ENCODE results near the gene TTLL9. TPM values are rescaled to one million over a fixed set of nuclear protein-coding genes. Genes with fewer than 3 reads are reported as not detected.

Gene TTLL9
- total and polyA plus RNA-seq, 7 donors: 0.15 to 1.1 TPM; not detected in 5

DNA sequence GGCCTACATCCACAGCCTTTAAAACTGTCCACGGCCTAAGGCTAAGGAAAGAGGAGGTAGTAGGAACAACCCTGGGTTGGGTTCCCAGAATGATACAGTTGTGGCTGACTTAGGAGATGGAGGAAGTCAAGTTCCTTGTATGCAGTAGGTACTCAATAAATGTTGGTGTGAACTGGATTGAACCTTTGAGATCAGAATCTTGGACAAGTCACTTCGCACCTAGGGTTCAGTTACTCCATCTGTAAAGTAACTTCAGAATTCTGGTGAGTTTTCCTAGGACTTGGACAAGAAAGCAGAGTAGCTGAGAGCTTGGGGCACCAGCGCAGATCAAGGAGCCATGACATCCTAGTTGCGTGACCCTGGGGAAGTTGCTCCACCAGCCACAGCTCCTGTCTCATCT lies 106.6 kb downstream of the TTLL9 start:
- Histone ChIP-seq H3K4me3 (no peak overlapping the region), H3K36me3 (no peaks in the 10 kb centered on the region), H3K27ac (no peak overlapping the region), H3K27me3 (peaks cover 0 to 35% (median 0%) of the 10 kb centered on the region in 3 donors), H3K9me3 (no peaks in the 10 kb centered on the region), H3K4me1 (no peaks in the 10 kb centered on the region)
- no peak for DNase-seq
- intact Hi-C loops (cut with DNase I): no loop called here
- 75 to 92% methylated on average over 4 of the region's 4 CpGs for WGBS, 2 donors
- TF ChIP-seq EP300 (IDR thresholded peaks at IDR 0.05) (no peak), POLR2A (IDR thresholded peaks at IDR 0.05) (no peak), POLR2AphosphoS5 (IDR thresholded peaks at IDR 0.05) (no peak)
- TF ChIP-seq, protein P1, sequence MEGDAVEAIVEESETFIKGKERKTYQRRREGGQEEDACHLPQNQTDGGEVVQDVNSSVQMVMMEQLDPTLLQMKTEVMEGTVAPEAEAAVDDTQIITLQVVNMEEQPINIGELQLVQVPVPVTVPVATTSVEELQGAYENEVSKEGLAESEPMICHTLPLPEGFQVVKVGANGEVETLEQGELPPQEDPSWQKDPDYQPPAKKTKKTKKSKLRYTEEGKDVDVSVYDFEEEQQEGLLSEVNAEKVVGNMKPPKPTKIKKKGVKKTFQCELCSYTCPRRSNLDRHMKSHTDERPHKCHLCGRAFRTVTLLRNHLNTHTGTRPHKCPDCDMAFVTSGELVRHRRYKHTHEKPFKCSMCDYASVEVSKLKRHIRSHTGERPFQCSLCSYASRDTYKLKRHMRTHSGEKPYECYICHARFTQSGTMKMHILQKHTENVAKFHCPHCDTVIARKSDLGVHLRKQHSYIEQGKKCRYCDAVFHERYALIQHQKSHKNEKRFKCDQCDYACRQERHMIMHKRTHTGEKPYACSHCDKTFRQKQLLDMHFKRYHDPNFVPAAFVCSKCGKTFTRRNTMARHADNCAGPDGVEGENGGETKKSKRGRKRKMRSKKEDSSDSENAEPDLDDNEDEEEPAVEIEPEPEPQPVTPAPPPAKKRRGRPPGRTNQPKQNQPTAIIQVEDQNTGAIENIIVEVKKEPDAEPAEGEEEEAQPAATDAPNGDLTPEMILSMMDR (IDR thresholded peaks at IDR 0.05): no peak

DNA sequence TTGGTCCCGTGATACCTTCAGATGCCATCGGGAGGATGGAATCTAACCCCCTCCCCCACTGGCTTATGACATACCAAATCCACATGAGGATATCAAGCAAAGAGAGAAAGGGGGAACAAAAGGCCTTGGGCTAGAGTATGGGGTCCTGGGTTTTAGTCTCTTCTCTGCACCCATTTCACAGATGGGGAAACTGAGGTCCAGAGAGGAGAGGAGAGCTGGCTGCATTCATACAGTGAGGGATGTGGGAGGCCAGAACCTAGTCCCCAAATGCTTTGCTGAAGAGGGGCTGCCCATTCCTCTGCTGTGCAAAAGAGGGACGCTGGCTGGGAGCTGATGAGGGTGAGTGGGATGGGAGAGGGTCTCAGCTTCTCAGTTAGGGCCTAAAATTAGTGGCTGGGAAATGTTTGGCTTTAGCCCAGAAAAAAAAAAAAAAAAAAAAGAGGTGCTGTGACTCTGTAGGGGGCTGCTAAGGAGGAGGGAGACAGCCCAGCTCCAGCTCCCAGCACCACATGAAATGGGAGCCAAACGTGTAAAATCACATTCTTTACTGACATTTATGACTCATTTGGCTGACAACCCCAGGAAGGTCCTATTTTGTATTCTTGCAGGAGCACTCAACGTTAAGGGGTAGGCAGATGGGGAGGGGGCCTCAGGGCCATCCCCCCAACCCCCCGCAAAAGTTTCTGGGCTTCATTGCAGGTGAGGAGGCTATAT lies 109.4 kb downstream of the TTLL9 start:
- H3K27me3 ChIP-seq: peaks cover 0 to 33% (median 0%) of the 10 kb centered on the region in 3 donors
- TF ChIP-seq POLR2AphosphoS5 (IDR thresholded peaks at IDR 0.05): no peak
- no peak for TF ChIP-seq POLR2A (IDR thresholded peaks at IDR 0.05)
- TF ChIP-seq EP300 (IDR thresholded peaks at IDR 0.05): no peak
- TF ChIP-seq, protein P1 (IDR thresholded peaks at IDR 0.05): no peak
- no peak for DNase-seq
- H3K4me3 ChIP-seq: no peak overlapping the region
- no peaks in the 10 kb centered on the region for H3K36me3 ChIP-seq
- WGBS, 2 donors: 52 to 54% methylated on average over 6 of the region's 6 CpGs
- no peak overlapping the region for H3K27ac ChIP-seq
- H3K4me1 ChIP-seq: no peaks in the 10 kb centered on the region
- H3K9me3 ChIP-seq: no peaks in the 10 kb centered on the region
- intact Hi-C loops (cut with DNase I): no loop called here

DNA sequence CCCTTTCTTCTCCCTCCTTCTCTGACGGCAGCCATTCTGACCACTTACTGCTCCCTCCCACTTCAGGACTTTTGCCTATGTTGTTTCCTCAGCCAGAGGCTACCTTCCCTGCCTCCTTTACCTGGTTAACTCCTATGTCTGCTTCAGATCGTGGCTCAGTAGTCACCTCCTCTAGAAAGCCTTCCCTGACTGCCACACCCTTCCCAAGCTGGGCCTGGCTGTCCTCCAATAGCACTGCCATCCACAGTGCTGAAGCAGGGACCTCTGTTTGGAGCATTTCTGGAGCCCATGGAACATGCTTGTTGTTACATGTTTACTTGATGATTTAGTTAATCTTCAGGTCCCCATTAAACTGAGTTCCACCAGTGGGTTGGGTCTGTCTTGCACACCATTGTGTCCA lies 111.3 kb downstream of the TTLL9 start:
- H3K27me3 ChIP-seq: peaks cover 0 to 23% (median 0%) of the 10 kb centered on the region in 3 donors
- TF ChIP-seq, protein P1 (IDR thresholded peaks at IDR 0.05): no peak
- no peak for TF ChIP-seq POLR2AphosphoS5 (IDR thresholded peaks at IDR 0.05)
- TF ChIP-seq EP300 (IDR thresholded peaks at IDR 0.05): no peak
- TF ChIP-seq POLR2A (IDR thresholded peaks at IDR 0.05): no peak
- WGBS, 2 donors: 55 to 74% methylated on average over 2 of the region's 2 CpGs
- H3K9me3 ChIP-seq: no peaks in the 10 kb centered on the region
- DNase-seq: no peak
- H3K27ac ChIP-seq: no peak overlapping the region
- no peaks in the 10 kb centered on the region for H3K4me1 ChIP-seq
- intact Hi-C loops (cut with DNase I): no loop called here
- H3K36me3 ChIP-seq: no peaks in the 10 kb centered on the region
- H3K4me3 ChIP-seq: no peak overlapping the region

DNA sequence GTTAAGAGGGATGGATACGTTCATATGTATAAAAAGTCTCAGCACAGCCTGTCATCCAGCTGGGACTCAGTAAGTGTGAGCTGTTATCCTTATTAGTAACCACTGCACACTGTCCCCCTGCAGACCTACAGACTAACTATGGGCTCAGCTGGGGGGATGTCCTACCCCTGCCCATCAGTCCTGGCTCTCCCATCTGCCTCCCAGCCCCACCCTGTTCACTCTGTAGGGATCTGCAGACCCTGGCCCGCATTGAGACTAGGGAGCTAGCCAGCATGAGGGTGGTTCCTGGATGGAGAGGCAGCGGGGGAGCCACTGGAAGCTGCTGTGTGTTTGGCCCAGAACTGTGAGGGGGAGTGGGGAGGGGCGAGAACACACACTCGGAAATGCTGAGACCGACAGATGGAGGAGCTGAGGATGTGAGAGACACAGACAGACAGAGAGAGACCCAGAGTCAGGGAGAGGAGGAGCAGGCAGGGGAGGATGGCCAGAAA lies 114.6 kb downstream of the TTLL9 start:
- intact Hi-C loops (cut with DNase I): no loop called here
- Histone ChIP-seq H3K27ac (no peak overlapping the region), H3K36me3 (no peaks in the 10 kb centered on the region), H3K27me3 (peaks cover 0 to 16% (median 0%) of the 10 kb centered on the region in 3 donors), H3K4me3 (no peak overlapping the region), H3K9me3 (no peaks in the 10 kb centered on the region), H3K4me1 (no peaks in the 10 kb centered on the region)
- WGBS, 2 donors: 45 to 50% methylated on average over 6 of the region's 6 CpGs
- TF ChIP-seq EP300 (IDR thresholded peaks at IDR 0.05) (no peak), POLR2AphosphoS5 (IDR thresholded peaks at IDR 0.05) (no peak), POLR2A (IDR thresholded peaks at IDR 0.05) (no peak)
- TF ChIP-seq, protein P1 (IDR thresholded peaks at IDR 0.05): no peak
- no peak for DNase-seq
